Measurements from ENCODE around the gene CIRBP.

Gene CIRBP

DNA sequence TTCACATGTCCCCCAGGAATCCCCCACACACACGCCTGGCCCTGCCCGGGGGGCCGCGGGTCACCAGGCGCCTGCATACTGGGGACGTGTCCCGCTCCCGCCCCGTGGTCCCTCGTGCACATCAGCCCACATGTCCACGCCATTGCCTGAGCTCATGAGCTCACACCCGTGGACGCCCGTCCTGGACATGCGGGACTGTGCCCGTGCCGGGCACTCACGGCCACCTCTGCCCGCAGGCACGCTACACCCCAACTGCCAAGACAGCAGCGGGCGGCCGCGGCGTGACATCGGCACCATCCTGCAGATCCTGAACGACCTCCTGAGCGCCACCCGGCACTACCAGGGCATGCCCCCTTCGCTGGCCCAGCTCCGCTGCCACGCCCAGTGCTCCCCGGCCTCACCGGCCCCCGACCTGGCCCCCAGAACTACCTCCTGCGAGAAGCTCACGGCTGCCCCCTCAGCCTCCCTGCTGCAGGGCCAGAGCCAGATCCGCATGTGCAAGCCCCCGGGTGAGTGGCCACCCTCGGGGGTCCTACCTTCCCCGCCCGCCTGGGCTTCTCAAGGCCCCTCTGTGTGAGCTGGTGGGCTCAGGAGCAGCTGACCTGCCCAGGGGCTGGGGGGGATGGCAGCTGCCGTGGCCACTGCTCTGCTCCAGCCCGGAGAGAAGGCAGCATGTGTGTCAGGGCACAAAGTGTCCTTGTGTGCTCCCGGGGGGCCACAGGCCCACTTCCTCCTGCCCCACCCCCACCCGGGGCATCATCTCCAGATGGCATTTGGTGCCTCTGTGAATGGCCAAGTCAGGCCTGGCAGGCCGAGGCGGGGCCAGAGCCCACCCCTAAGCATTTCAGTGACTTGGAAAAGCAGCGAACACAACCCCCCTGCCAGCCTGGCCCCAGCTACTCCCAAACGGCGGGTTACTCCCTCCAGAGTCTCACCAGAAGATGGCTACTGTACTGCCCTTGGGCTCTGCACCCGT is 13.7 kb upstream of the CIRBP start:
- no peak for DNase-seq (ENCODE audit: low read depth, low spot score)

DNA sequence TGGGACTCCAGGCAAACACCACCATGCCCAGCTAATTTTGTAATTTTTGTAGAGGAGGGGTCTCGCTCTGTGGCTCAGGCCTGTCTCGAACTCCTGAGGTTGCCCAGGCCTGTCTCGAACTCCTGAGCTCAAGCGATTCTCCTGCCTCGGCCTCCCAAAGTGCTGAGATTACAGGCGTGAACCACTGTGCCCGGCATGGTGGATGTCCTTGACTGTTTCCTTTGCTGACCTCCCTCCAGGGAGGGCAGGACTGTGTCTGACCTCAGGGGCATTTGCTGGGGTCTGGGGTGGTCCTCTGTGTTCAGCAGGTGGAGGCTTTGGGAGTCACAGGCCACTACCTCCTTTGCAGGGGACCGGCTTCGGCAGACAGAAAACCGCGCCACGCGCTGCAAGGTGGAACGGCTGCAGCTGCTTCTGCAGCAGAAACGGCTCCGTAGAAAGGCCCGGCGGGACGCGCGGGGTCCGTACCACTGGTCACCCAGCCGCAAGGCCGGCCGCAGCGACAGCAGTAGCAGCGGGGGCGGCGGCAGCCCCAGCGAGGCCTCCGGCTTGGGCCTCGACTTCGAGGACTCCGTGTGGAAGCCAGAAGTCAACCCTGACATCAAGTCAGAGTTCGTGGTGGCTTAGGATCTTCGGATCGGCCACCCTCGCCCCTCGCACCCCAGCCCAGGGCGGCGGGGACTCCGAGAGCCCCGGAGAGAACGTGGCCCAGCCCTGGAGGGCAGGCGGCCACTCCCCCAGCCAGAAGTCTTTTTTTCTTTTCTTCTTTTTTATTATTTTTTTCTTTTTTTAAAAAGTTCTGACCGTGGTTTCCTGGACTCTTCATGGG is 12.3 kb upstream of the CIRBP start:
- DNase-seq (ENCODE audit: low read depth, low spot score) = peak; percentile 32

GRCh38 chr19:1257475-1258162 is 11.5 kb upstream of the CIRBP start:
- DNase-seq (ENCODE audit: low read depth, low spot score) = peak; percentile 10

- peak; percentile 14 for DNase-seq (ENCODE audit: low read depth, low spot score)
Observed at GRCh38 chr19:1258163-1258492, 11.0 kb upstream of the CIRBP start.

DNA sequence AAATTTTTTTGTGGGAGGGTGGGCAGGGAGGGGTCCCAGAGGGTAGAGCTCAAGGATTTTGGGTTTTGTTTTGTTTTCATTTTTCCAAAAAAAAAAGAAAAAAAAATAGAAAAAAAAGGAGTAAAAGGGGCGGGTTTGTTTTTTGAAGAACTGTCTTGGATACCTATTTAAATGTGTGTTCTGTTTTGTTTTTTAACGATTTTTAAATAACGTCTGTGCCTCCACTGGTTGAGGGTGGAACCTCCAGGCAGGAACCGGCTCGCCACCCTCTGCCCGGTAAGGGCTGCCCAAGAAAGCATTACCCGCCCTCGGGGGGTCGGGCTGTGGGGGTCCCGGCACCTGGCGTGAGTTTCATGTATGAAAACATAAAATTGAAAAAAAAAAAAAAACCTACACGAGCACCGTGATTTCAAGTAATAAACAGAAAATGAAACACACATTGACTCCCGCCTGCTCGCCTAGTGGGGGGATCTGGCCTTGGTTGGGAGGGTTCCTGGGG is 10.4 kb upstream of the CIRBP start:
- no peak for DNase-seq (ENCODE audit: low read depth, low spot score)

- peak; percentile 93 for DNase-seq (ENCODE audit: low read depth, low spot score)
Observed at GRCh38 chr19:1259206-1259875, 9.8 kb upstream of the CIRBP start.

DNA sequence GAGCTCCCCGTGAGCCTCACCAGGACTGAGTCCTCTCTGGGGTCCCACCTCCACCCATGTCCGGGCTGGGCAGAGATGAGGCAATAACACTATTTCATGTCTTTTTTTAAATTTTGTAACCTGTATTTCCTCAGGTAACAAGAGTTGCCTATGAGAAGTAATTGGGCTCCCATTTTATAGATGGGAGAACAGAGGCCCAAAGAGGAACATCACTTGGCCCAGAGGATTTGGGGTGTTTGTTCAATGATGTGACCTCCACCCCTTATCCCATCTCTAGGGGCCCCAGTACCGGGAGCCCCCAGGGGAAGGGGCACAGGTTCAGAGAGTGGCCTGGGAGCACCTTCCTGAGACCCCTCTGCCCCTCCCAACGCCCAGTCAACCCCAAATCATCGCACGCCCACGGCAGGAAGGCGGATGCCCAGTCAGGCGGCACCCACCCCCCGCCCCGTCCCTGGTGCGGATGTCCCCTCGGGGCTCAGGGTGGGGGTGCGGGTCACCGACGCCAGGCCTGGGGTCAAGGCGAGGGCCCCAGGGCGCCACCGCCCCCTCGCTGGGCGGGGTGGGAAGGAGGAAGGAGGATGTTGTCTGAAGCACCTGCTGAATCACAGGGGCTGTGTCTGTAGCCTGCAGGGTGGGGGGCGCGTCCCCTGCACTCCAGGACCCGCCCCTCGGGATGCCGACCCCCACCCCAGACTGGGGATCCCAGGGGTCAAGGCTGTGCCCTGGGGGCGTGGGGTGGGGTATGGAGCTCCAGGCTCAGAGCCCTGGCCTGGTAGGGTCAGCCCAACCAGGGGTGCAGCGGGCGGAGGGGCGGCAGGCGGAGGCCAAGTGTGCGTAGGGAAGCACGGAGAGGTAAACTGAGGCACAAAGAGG is 9.0 kb upstream of the CIRBP start:
- no peak for DNase-seq (ENCODE audit: low read depth, low spot score)

GRCh38 chr19:1260749-1261537 is 8.2 kb upstream of the CIRBP start:
- peak; percentile 97 for DNase-seq (ENCODE audit: low read depth, low spot score)

- no peak for DNase-seq (ENCODE audit: low read depth, low spot score)
Observed at GRCh38 chr19:1261538-1261797, 7.7 kb upstream of the CIRBP start.

DNA sequence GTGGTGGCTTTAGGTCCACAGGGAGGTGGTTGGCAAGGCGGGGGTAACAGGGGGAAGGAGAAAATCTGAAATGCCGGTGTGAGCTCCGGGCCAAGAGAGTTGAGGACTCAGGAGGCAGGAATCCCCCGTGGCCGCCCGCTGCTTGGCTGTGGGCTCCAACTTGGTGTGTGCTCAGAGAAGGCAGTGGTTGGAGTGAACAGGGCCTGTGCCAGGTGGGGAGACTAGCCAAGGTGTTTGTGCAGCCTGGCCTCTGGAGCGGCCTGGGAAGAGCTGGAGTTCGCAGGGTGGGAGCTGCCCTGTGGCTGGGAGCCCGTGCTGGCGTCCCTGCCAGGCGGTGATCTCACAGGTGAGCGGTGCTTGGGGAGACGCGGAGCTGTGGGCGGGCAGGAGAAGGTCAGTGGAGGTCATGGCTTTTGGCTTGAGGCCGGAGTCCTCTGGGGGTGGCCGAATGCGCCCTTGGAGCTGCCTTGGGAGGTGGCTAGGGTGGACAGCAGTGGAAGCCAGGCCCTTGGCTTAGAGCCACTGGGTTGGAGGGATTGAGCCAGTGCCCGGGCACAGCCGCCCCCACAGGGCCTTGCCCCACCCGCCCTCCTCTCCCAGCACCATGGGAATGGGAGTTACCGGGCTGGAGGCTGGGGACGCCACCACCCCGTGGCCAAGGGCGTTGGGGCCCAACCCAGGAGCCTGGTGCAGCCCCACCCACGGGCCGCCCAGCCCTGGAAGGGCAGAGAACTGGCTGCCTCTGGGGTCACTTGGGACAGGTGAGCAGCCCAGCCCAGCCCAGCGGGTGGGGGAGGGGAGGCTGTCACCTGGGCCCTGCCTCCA is 7.1 kb upstream of the CIRBP start:
- no peak for DNase-seq (ENCODE audit: low read depth, low spot score)

DNA sequence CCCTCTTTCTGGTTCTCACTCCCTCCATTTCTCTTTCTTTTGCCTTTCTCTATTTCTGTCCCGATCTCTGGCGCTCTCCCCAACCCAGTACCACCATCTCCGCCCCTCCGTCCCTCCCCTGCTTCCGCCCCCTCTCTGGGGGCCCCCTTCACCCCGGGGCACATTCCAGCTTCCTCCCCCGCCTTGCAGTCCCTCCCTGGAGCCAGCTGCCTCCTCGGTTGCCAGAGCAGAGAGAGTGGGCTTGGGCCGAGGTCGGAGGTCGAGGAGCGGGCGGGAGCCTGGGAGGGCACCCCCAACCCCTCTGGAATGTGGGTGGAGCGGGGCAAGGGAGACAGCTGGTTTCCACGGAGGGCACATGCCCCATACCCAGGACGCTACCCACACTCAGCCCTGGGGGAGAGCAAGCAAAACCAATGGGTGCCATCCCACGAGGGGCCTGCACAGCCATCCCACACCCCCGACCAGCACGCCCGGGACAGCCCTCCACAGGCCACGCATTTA is 6.5 kb upstream of the CIRBP start:
- DNase-seq (ENCODE audit: low read depth, low spot score) = no peak

DNA sequence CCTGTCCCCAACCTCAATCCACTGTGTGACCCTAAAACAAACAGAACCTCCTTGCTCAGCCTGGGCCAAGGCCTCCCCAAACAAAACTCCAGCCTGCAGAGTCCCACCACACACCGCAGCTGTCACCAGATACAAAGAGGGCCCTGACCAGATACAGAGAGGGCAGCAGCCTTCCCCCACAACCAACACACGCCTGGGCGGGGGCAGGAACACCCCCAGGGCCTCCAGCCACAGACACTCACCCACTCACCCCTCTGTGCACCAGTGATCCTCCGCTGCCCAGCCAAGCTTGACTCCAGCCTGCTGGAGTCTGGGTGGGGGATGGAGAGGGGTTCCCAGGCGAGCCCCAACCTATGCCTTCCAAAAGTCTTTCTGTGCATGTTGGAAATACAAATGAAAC is 5.9 kb upstream of the CIRBP start:
- no peak for DNase-seq (ENCODE audit: low read depth, low spot score)

DNA sequence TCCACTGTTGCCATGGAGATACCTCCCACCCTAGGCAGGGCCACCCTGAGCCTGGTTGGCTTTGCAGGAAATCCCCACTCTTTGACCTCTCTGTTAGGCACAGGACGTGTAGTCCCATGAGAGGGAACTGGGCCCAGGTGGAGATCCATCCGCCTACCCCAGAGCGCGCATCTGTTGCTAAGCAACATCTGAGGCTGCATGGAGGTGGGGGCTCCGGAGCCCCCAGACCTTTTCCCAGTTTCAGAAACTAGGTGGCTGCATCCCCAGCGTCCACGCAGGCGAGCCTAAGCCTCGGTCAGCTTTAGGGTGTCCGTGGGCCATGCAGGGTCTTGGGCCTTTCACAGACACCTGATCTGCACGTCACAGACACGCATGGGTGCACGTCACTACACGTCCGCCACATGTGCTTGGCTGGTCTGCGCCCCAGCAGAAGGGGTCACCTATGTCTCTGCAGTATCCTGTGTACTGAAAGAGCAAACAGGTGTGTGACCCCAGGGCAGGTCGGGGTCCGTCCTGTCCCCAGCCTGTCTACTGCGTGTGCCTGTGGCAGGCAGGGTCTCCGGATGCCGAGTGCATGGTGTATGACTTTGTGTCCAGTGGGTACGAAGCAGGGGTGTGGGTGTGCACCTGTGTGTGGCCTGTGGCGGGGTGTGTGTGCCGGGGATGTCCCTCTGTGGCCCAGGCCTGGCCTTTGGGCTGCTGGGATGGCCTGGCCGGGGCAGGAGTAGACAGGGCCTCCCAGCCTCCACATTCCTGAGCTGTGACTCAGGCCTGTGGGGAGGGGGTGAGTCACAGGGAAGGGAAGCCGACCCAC is 4.1 kb upstream of the CIRBP start:
- peak; percentile 93 for DNase-seq (ENCODE audit: low read depth, low spot score)

GRCh38 chr19:1265615-1266128 is 3.5 kb upstream of the CIRBP start:
- DNase-seq (ENCODE audit: low read depth, low spot score) = no peak

- DNase-seq (ENCODE audit: low read depth, low spot score) = peak; percentile 88
Observed at GRCh38 chr19:1266129-1266915, 2.8 kb upstream of the CIRBP start.

DNA sequence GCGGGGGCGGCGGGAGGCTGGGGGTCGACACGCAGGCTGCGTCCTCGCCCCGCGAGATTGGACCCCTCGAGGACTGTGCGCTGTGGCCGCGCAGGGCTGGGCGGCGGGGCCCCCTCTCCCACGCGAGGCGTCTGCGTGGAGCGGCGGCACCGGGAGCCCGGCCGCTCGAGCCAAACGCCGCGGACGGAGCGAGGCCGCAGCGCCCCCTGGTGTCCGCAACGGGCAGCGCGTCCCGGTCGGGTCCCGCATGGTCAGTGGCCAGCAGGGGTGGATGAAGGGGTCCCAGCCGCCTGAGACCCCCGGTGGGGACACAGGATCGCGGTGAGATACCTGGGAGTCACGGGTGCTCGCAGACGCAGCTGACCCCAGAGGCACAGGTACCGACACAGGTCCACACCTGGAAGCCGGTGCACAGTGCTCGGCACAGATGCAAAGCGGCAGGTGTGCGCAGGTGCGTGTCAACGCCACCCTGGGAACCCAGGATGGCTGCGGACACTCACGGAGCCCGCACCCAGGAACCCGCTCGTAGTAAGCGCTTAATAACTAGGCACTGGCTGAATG is 2.1 kb upstream of the CIRBP start:
- peak; percentile 79 for DNase-seq (ENCODE audit: low read depth, low spot score)
